Sigmoid colon (tissue), 4 donors: ENCODE data around the gene KYNU.

Source experiments
- CTCF ChIP-seq, 4 experiments: fragments of 450-650 bp in 3 of 4; fragments of 200-600 bp in 1 of 4; IDR thresholded peaks; one replicate each; pipeline ENCODE4 v1.5.1; 2016 to 2019; ENCODE audit warnings: antibody characterized with exemption in 4 of 4, mild to moderate bottlenecking in 3 of 4, moderate library complexity in 2 of 4
- EP300 ChIP-seq, 4 donors: sonication (generic); formaldehyde crosslinking; IDR thresholded peaks; one replicate each; pipeline ENCODE4 v1.6.1; 2017; ENCODE audit warnings: antibody characterized with exemption in 4 of 4
- POLR2A ChIP-seq, 2 donors: fragments of 450-650 bp; IDR thresholded peaks; one replicate each; pipeline ENCODE4 v1.6.1; 2016; ENCODE audit warnings: antibody characterized with exemption in 2 of 2, mild to moderate bottlenecking in 2 of 2, moderate library complexity in 2 of 2
- POLR2AphosphoS5 ChIP-seq, 4 donors: sonication (generic); formaldehyde crosslinking; IDR thresholded peaks; one replicate each; pipeline ENCODE4 v1.6.1; 2017; ENCODE audit warnings: antibody characterized with exemption in 4 of 4

- TF ChIP-seq POLR2A (IDR thresholded peaks at IDR 0.05) (no peak), CTCF (IDR thresholded peaks at IDR 0.05) (no peak), EP300 (IDR thresholded peaks at IDR 0.05) (no peak), POLR2AphosphoS5 (IDR thresholded peaks at IDR 0.05) (no peak)
These were observed 35.7 kb upstream of the KYNU start for GRCh38 chr2:142841788-142842187.
